NB4 (cell line): ENCODE measurements around the gene BCKDHB.

Source experiments
- DNase-seq: peaks from one replicate; pipeline ENCODE4 v3.0.0; 2010; ENCODE audit warnings: low read depth
- H3K4me3 ChIP-seq: one replicate; pipeline ENCODE4 v1.5.1; 2011; ENCODE audit warnings: mild to moderate bottlenecking, low read depth, low read length, moderate library complexity
- MYC ChIP-seq: IDR thresholded peaks from 2 replicates; pipeline ENCODE4 v1.6.1; 2011; ENCODE audit warnings: low read depth, low read length
- POLR2A ChIP-seq: IDR thresholded peaks from 2 replicates; pipeline ENCODE4 v1.6.1; 2011; ENCODE audit warnings: mild to moderate bottlenecking; ENCODE audit not compliant: insufficient read length; ENCODE audit errors: extremely low read depth
- TF ChIP-seq, protein P1 (sequence below): IDR thresholded peaks from one replicate; pipeline ENCODE4 v1.5.1; 2012; ENCODE audit warnings: low read depth, low read length
- TF ChIP-seq, protein P2 (sequence below): IDR thresholded peaks from 2 replicates; pipeline ENCODE4 v1.6.1; 2011; ENCODE audit warnings: low read depth, low read length

The BCKDHB gene

DNA sequence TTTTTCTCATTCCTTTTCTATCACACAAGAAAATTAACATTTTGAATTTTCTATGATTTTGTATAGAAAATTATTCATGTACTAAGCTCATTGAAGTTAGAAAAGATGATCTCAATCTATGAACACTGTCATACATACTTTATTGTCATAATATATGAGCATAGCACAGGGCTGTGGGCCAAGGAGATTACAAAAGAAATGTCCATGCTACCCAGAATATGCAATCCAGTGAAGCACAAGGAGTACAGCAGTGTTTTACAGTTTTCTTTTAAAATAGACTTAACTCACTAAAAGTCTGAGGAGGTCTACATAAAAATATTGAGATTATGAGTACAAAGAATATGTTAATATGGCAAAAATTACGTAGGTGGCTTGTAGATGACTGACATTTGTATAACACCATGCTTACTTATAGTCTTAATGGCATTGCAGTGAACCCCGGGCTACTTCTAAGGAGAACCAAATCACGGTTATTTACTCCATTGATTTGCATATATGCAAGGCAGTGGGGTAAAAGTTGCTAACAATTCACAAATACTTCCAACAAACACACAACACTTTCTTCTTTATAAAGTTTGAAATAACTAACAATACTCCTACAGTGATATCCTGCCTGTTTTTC is 257.1 kb downstream of the BCKDHB start:
- DNase-seq: no peak
- TF ChIP-seq, protein P1, sequence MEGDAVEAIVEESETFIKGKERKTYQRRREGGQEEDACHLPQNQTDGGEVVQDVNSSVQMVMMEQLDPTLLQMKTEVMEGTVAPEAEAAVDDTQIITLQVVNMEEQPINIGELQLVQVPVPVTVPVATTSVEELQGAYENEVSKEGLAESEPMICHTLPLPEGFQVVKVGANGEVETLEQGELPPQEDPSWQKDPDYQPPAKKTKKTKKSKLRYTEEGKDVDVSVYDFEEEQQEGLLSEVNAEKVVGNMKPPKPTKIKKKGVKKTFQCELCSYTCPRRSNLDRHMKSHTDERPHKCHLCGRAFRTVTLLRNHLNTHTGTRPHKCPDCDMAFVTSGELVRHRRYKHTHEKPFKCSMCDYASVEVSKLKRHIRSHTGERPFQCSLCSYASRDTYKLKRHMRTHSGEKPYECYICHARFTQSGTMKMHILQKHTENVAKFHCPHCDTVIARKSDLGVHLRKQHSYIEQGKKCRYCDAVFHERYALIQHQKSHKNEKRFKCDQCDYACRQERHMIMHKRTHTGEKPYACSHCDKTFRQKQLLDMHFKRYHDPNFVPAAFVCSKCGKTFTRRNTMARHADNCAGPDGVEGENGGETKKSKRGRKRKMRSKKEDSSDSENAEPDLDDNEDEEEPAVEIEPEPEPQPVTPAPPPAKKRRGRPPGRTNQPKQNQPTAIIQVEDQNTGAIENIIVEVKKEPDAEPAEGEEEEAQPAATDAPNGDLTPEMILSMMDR: no peak
- TF ChIP-seq MYC: no peak
- TF ChIP-seq, protein P2, sequence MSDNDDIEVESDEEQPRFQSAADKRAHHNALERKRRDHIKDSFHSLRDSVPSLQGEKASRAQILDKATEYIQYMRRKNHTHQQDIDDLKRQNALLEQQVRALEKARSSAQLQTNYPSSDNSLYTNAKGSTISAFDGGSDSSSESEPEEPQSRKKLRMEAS: no peak
- TF ChIP-seq POLR2A: no peak
- no peak overlapping the region for H3K4me3 ChIP-seq

GRCh38 chr6:80364149-80364548 is 257.7 kb downstream of the BCKDHB start:
- TF ChIP-seq MYC: no peak
- TF ChIP-seq, protein P2: no peak
- TF ChIP-seq POLR2A: no peak
- TF ChIP-seq, protein P1: no peak
- no peak for DNase-seq

DNA sequence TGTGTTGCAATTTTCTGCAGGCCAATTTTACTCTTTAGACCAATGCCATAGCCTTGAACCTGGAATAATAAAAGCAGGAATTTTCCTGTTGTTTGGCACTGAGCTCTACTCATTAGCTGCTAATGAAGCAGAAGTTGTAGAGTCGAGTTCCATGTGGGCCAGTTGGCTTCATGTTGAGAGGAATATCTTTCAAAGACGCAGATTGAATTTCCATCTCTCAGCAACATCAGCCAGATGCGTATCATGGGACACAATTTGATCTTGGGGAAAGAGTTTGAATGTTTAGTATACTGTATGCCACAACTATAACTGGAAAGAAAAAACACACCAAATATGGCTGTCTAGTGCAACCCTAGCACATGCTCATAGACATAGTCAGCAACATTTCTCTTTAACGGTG is 259.6 kb downstream of the BCKDHB start:
- TF ChIP-seq, protein P1: no peak
- TF ChIP-seq, protein P2: no peak
- TF ChIP-seq POLR2A: no peak
- no peak overlapping the region for H3K4me3 ChIP-seq
- DNase-seq: no peak

More at GRCh38 chr6:80364149-80364548, 257.7 kb downstream of the BCKDHB start:
- H3K4me3 ChIP-seq: no peak overlapping the region

- no peak for DNase-seq
- TF ChIP-seq MYC (no peak), POLR2A (no peak)
- TF ChIP-seq, protein P2: no peak
- TF ChIP-seq, protein P1: no peak
- no peak overlapping the region for H3K4me3 ChIP-seq
Measured at GRCh38 chr6:80366714-80367113, 260.2 kb downstream of the BCKDHB start.

DNA sequence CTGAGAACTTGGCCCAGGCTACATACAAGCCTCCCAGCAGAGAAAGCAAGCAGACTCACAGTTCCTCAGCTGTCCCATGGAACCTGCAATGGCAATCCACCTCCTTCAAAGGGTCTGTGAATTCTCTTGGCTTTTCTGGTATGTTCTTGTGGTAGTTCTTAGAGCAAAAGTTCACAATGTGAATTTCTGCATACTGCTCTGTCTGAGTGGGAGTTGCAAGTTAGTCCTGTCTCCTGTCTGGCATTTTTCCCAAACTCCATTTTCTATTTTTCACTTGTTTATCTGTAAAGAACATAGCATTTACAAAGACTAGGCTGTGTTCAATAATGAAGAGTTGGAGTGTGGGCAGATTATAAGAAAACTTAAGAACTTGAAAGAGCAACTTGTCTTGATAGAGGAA is 269.9 kb downstream of the BCKDHB start:
- no peak for TF ChIP-seq POLR2A
- no peak overlapping the region for H3K4me3 ChIP-seq

DNA sequence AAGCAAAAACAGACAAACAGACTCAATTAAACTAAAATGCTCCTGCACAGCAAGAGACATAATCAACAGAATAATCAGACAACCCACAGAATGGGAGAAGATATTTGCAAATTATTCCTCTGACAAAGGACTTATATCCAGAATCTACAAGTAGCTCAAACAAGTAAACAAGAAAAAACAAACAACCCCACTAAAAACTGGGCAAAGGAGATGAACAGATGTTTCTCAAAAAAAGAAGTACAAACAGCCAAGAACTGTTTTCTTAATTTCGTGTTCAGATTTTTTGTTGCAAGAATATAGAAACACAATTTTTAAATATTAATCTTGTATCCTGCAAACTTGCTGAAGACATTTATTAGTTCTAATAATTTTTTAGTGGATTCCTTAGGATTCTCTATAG is 274.1 kb downstream of the BCKDHB start:
- H3K4me3 ChIP-seq: no peak overlapping the region
- DNase-seq: no peak
- TF ChIP-seq POLR2A (no peak), MYC (no peak)
- TF ChIP-seq, protein P2: no peak
- TF ChIP-seq, protein P1: no peak

More for the DNA sequence above, 269.9 kb downstream of the BCKDHB start:
- DNase-seq: no peak
